Adipocyte (in vitro differentiated cells): ENCODE results near the gene KLKB1.

Experiments
- DNase-seq: peaks from one replicate; pipeline ENCODE4 v3.0.0-alpha.2; 2015; ENCODE audit warnings: low read depth
- H3K27me3 ChIP-seq: replicated peaks from 2 replicates; pipeline ENCODE4 v1.7.0; 2013; ENCODE audit warnings: mild to moderate bottlenecking, low read length, moderate library complexity; ENCODE audit not compliant: control insufficient read depth, insufficient read depth
- H3K36me3 ChIP-seq: 2 replicates; pipeline ENCODE4 v1.7.0; 2013; ENCODE audit warnings: low read length, mild to moderate bottlenecking, moderate library complexity; ENCODE audit not compliant: control insufficient read depth, insufficient read depth, severe bottlenecking
- H3K4me1 ChIP-seq: 2 replicates; pipeline ENCODE4 v1.7.0; 2013; ENCODE audit warnings: mild to moderate bottlenecking, low read length, moderate library complexity; ENCODE audit not compliant: control insufficient read depth, insufficient read depth
- H3K4me3 ChIP-seq: 2 replicates; pipeline ENCODE4 v1.7.0; 2013; ENCODE audit warnings: mild to moderate bottlenecking, low read length, moderate library complexity
- H3K9ac ChIP-seq: 2 replicates; pipeline ENCODE4 v1.7.0; 2013; ENCODE audit warnings: mild to moderate bottlenecking, low read length, moderate library complexity
- H3K9me3 ChIP-seq: 2 replicates; pipeline ENCODE4 v1.7.0; 2013; ENCODE audit warnings: mild to moderate bottlenecking, low read length, moderate library complexity; ENCODE audit not compliant: control insufficient read depth

The KLKB1 gene

GRCh38 chr4:186227221-186227620 is at the start of gene KLKB1:
Gene KLKB1, plus strand, starts transcription at chr4:186227507. Its CDS starts 689 bp downstream, at chr4:186228196.
- Histone ChIP-seq H3K27me3 (no peaks in the 10 kb centered on the region), H3K4me1 (peaks cover 7% of the 10 kb centered on the region), H3K36me3 (no peaks in the 10 kb centered on the region), H3K4me3 (peak within 1 kb of the TSS; percentile 20), H3K9me3 (peaks cover 3% of the 10 kb centered on the region), H3K9ac (no peak within 1 kb of the TSS)
- peak; percentile 7 for DNase-seq

GRCh38 chr4:186188107-186188506 is 39.2 kb upstream of the KLKB1 start:
- Histone ChIP-seq H3K27me3 (no peaks in the 10 kb centered on the region), H3K4me3 (no peak overlapping the region), H3K36me3 (no peaks in the 10 kb centered on the region), H3K4me1 (peaks cover 14% of the 10 kb centered on the region), H3K9ac (no peak overlapping the region), H3K9me3 (no peaks in the 10 kb centered on the region)
- DNase-seq, result no peak

- Histone ChIP-seq H3K9ac (peak overlapping the region; percentile 86), H3K9me3 (no peaks in the 10 kb centered on the region), H3K4me1 (peaks cover 14% of the 10 kb centered on the region), H3K4me3 (no peak overlapping the region), H3K36me3 (no peaks in the 10 kb centered on the region), H3K27me3 (no peaks in the 10 kb centered on the region)
- DNase-seq, result no peak
These were observed 37.7 kb upstream of the KLKB1 start for GRCh38 chr4:186189656-186190055.

- Histone ChIP-seq H3K9ac (peak overlapping the region; percentile 86), H3K4me3 (peak overlapping the region; percentile 89), H3K27me3 (no peaks in the 10 kb centered on the region), H3K4me1 (peaks cover 14% of the 10 kb centered on the region), H3K9me3 (no peaks in the 10 kb centered on the region), H3K36me3 (peaks cover 5% of the 10 kb centered on the region)
- DNase-seq, result peak; percentile 69
These were observed 36.6 kb upstream of the KLKB1 start for GRCh38 chr4:186190581-186191199.

- no peaks in the 10 kb centered on the region for H3K27me3 ChIP-seq
- H3K9ac ChIP-seq, result peak within 1 kb of the TSS; percentile 86
- no peaks in the 10 kb centered on the region for H3K9me3 ChIP-seq
- H3K4me3 ChIP-seq, result peak within 1 kb of the TSS; percentile 89
- peaks cover 14% of the 10 kb centered on the region for H3K4me1 ChIP-seq
- H3K36me3 ChIP-seq, result peaks cover 6% of the 10 kb centered on the region
- peak; percentile 90 for DNase-seq
These were observed 35.9 kb upstream of the KLKB1 start, which contains the start of gene CYP4V2 for GRCh38 chr4:186191200-186192065. Gene CYP4V2, plus strand, starts transcription at chr4:186191567. Its CDS starts 257 bp downstream, at chr4:186191824.

GRCh38 chr4:186192066-186192612 is 35.2 kb upstream of the KLKB1 start:
- peak overlapping the region; percentile 86 for H3K9ac ChIP-seq
- no peaks in the 10 kb centered on the region for H3K9me3 ChIP-seq
- DNase-seq, result peak; percentile 65

GRCh38 chr4:186193851-186194250 is 33.5 kb upstream of the KLKB1 start:
- H3K36me3 ChIP-seq, result peaks cover 9% of the 10 kb centered on the region
- no peaks in the 10 kb centered on the region for H3K27me3 ChIP-seq
- peaks cover 14% of the 10 kb centered on the region for H3K4me1 ChIP-seq
- H3K9me3 ChIP-seq, result no peaks in the 10 kb centered on the region
- DNase-seq, result no peak
- no peak overlapping the region for H3K9ac ChIP-seq
- H3K4me3 ChIP-seq, result no peak overlapping the region

More at GRCh38 chr4:186192066-186192612, 35.2 kb upstream of the KLKB1 start:
- Histone ChIP-seq H3K27me3 (no peaks in the 10 kb centered on the region), H3K4me1 (peaks cover 14% of the 10 kb centered on the region), H3K36me3 (peaks cover 9% of the 10 kb centered on the region), H3K4me3 (peak overlapping the region; percentile 89)

GRCh38 chr4:186196063-186196462 is 31.2 kb upstream of the KLKB1 start:
- Histone ChIP-seq H3K27me3 (no peaks in the 10 kb centered on the region), H3K36me3 (peaks cover 9% of the 10 kb centered on the region), H3K4me3 (no peak overlapping the region), H3K9ac (no peak overlapping the region), H3K9me3 (no peaks in the 10 kb centered on the region), H3K4me1 (peaks cover 8% of the 10 kb centered on the region)
- no peak for DNase-seq

- DNase-seq, result no peak
- Histone ChIP-seq H3K4me1 (no peaks in the 10 kb centered on the region), H3K27me3 (no peaks in the 10 kb centered on the region)
These were observed 26.8 kb upstream of the KLKB1 start for GRCh38 chr4:186200516-186200915.

GRCh38 chr4:186201010-186201409 is 26.3 kb upstream of the KLKB1 start:
- no peak overlapping the region for H3K4me3 ChIP-seq
- H3K9me3 ChIP-seq, result no peaks in the 10 kb centered on the region
- H3K9ac ChIP-seq, result no peak overlapping the region
- no peaks in the 10 kb centered on the region for H3K27me3 ChIP-seq
- no peak for DNase-seq
- H3K36me3 ChIP-seq, result peaks cover 3% of the 10 kb centered on the region
- H3K4me1 ChIP-seq, result no peaks in the 10 kb centered on the region

More at GRCh38 chr4:186200516-186200915, 26.8 kb upstream of the KLKB1 start:
- no peak overlapping the region for H3K9ac ChIP-seq
- no peaks in the 10 kb centered on the region for H3K9me3 ChIP-seq
- no peak overlapping the region for H3K4me3 ChIP-seq
- H3K36me3 ChIP-seq, result peaks cover 6% of the 10 kb centered on the region

- Histone ChIP-seq H3K9ac (no peak overlapping the region), H3K36me3 (peaks cover 3% of the 10 kb centered on the region), H3K4me1 (no peaks in the 10 kb centered on the region), H3K4me3 (no peak overlapping the region), H3K27me3 (no peaks in the 10 kb centered on the region), H3K9me3 (no peaks in the 10 kb centered on the region)
- DNase-seq, result no peak
These were observed 25.6 kb upstream of the KLKB1 start for GRCh38 chr4:186201535-186202230.
